ENCODE data around the gene TMEM271.

Gene TMEM271

DNA sequence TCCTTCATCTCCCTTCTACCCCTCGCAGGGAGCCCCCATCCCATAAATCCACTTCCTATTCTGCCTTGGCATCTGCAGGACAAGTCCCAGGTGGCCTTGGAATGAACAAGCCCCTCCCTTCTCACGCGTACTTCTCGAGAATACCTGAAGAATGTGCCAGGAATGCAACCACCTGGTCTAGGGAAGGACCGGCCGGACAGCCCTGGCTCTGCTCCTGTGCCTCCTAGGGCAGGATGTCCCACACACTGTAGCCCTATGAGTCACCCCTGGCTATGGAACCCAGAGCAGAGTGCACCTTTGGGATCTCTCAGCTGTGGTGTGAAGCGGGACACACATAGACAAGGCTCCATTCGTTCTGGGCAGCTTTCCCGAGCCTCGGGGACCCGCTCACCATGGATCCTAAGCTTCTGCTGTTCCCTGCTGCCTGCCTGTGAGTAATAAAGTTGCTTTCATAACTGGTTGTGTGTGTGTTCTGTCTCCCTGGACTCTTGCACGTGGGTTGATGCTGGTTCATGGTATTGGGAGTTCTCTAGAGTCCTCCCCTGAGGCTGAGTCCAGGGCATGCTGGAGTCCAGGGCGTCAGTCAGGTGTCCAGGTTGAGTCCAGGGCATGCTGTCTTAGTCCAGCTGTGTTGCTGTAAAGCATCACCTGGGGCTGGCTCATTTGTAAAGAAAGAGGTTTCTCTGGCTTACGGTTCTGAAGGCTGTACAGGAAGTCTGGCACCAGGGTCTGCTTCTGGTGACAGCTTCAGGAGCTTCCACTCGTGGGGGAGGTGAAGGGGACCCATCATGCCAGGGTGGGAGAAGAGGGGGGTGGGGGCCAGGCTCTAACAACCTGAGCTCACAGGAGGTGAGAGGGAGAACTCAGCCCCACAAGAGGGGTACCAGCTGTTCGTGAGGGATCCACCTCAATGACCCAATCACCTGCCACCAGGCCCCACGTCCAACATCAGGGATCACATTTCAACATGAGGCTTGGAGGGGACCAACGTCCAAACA, 41.8 kb upstream of the TMEM271 start:
- H3K23ac ChIP-seq (ENCODE audit: low read length) = no peak overlapping the region
- no peak overlapping the region for H3K4ac ChIP-seq (ENCODE audit: low read depth, low read length)
- no peak overlapping the region for H3K56ac ChIP-seq (ENCODE audit: low read length)
- H3K18ac ChIP-seq (ENCODE audit: low read length) = no peak overlapping the region
- H3K36me3 ChIP-seq (ENCODE audit: control insufficient read depth, insufficient read depth, low read length) = no peaks in the 10 kb centered on the region
- no peak overlapping the region for H3K4me2 ChIP-seq (ENCODE audit: low read length)
- WGBS (ENCODE audit: extremely low coverage, insufficient coverage, low lambda C conversion rate) = no CpG with 5 or more reads among the region's 18 CpGs
- H3K9ac ChIP-seq (ENCODE audit: low read length) = no peak overlapping the region
- peak; percentile 60 for DNase-seq
- no peak overlapping the region for H2AK5ac ChIP-seq (ENCODE audit: low read length)
- H3K27me3 ChIP-seq (ENCODE audit: insufficient read depth, low read length, poor library complexity) = no peaks in the 10 kb centered on the region
- H3K4me1 ChIP-seq (ENCODE audit: control insufficient read depth, low read depth, low read length) = no peaks in the 10 kb centered on the region
- no peak overlapping the region for H3K4me3 ChIP-seq (ENCODE audit: low read length)
- H2BK120ac ChIP-seq (ENCODE audit: low read depth, low read length) = no peak overlapping the region
- H3K79me1 ChIP-seq (ENCODE audit: low read length) = no peaks in the 10 kb centered on the region
- H2BK15ac ChIP-seq (replicated peaks; ENCODE audit: low read depth) = no peak overlapping the region
- no peak overlapping the region for H3K27ac ChIP-seq (ENCODE audit: low read depth, low read length)
- no peaks in the 10 kb centered on the region for H3K79me2 ChIP-seq (ENCODE audit: control insufficient read depth, insufficient read depth, low read length)
- H4K8ac ChIP-seq (ENCODE audit: low read depth, low read length) = no peak overlapping the region
- no peak overlapping the region for H2BK5ac ChIP-seq (ENCODE audit: low read length)
- no peak overlapping the region for H4K5ac ChIP-seq (ENCODE audit: low read length)

- no peaks in the 10 kb centered on the region for H3K79me2 ChIP-seq (ENCODE audit: control insufficient read depth, insufficient read depth, low read length)
- H2AK5ac ChIP-seq (ENCODE audit: low read length) = no peak overlapping the region
- no peak overlapping the region for H3K23ac ChIP-seq (ENCODE audit: low read length)
- no peak overlapping the region for H3K9ac ChIP-seq (ENCODE audit: low read length)
- H3K56ac ChIP-seq (ENCODE audit: low read length) = no peak overlapping the region
- H3K27ac ChIP-seq (ENCODE audit: low read depth, low read length) = no peak overlapping the region
- no peak overlapping the region for H4K5ac ChIP-seq (ENCODE audit: low read length)
- no peak overlapping the region for H2BK120ac ChIP-seq (ENCODE audit: low read depth, low read length)
- no peak overlapping the region for H3K4ac ChIP-seq (ENCODE audit: low read depth, low read length)
- H3K18ac ChIP-seq (ENCODE audit: low read length) = no peak overlapping the region
- no peaks in the 10 kb centered on the region for H3K79me1 ChIP-seq (ENCODE audit: low read length)
- DNase-seq = no peak
- H3K36me3 ChIP-seq (ENCODE audit: control insufficient read depth, insufficient read depth, low read length) = no peaks in the 10 kb centered on the region
- H2BK5ac ChIP-seq (ENCODE audit: low read length) = no peak overlapping the region
- no peaks in the 10 kb centered on the region for H3K4me1 ChIP-seq (ENCODE audit: control insufficient read depth, low read depth, low read length)
- H3K4me3 ChIP-seq (ENCODE audit: low read length) = no peak overlapping the region
- no CpG with 5 or more reads among the region's 27 CpGs for WGBS (ENCODE audit: extremely low coverage, insufficient coverage, low lambda C conversion rate)
- H3K4me2 ChIP-seq (ENCODE audit: low read length) = no peak overlapping the region
- H2BK15ac ChIP-seq (replicated peaks; ENCODE audit: low read depth) = no peak overlapping the region
- no peak overlapping the region for H4K8ac ChIP-seq (ENCODE audit: low read depth, low read length)
- no peaks in the 10 kb centered on the region for H3K27me3 ChIP-seq (ENCODE audit: insufficient read depth, low read length, poor library complexity)
Measured at GRCh38 chr4:616911-617643, 41.0 kb upstream of the TMEM271 start.

- H2AK5ac ChIP-seq (ENCODE audit: low read length) = no peak overlapping the region
- H3K27me3 ChIP-seq (ENCODE audit: insufficient read depth, low read length, poor library complexity) = no peaks in the 10 kb centered on the region
- no peaks in the 10 kb centered on the region for H3K4me1 ChIP-seq (ENCODE audit: control insufficient read depth, low read depth, low read length)
- no peak overlapping the region for H3K4me2 ChIP-seq (ENCODE audit: low read length)
- H3K79me2 ChIP-seq (ENCODE audit: control insufficient read depth, insufficient read depth, low read length) = no peaks in the 10 kb centered on the region
- no peaks in the 10 kb centered on the region for H3K79me1 ChIP-seq (ENCODE audit: low read length)
- H2BK120ac ChIP-seq (ENCODE audit: low read depth, low read length) = no peak overlapping the region
- no peak overlapping the region for H3K23ac ChIP-seq (ENCODE audit: low read length)
- no peak overlapping the region for H3K4ac ChIP-seq (ENCODE audit: low read depth, low read length)
- H3K56ac ChIP-seq (ENCODE audit: low read length) = no peak overlapping the region
- no peak overlapping the region for H3K9ac ChIP-seq (ENCODE audit: low read length)
- no peak overlapping the region for H2BK5ac ChIP-seq (ENCODE audit: low read length)
- no peak overlapping the region for H3K4me3 ChIP-seq (ENCODE audit: low read length)
- H3K18ac ChIP-seq (ENCODE audit: low read length) = no peak overlapping the region
- DNase-seq = no peak
- H3K27ac ChIP-seq (ENCODE audit: low read depth, low read length) = no peak overlapping the region
- H4K8ac ChIP-seq (ENCODE audit: low read depth, low read length) = no peak overlapping the region
- WGBS (ENCODE audit: extremely low coverage, insufficient coverage, low lambda C conversion rate) = no CpG with 5 or more reads among the region's 1 CpG
- no peak overlapping the region for H2BK15ac ChIP-seq (replicated peaks; ENCODE audit: low read depth)
- no peaks in the 10 kb centered on the region for H3K36me3 ChIP-seq (ENCODE audit: control insufficient read depth, insufficient read depth, low read length)
- H4K5ac ChIP-seq (ENCODE audit: low read length) = no peak overlapping the region
Measured at GRCh38 chr4:616091-616490, 40.0 kb upstream of the TMEM271 start.

GRCh38 chr4:613126-613525, 37.0 kb upstream of the TMEM271 start:
- Histone ChIP-seq H3K56ac (ENCODE audit: low read length) (no peak overlapping the region), H3K9ac (ENCODE audit: low read length) (no peak overlapping the region), H3K4me2 (ENCODE audit: low read length) (no peak overlapping the region), H3K4ac (ENCODE audit: low read depth, low read length) (no peak overlapping the region), H3K4me1 (ENCODE audit: control insufficient read depth, low read depth, low read length) (no peaks in the 10 kb centered on the region), H2AK5ac (ENCODE audit: low read length) (no peak overlapping the region), H3K27ac (ENCODE audit: low read depth, low read length) (no peak overlapping the region), H3K36me3 (ENCODE audit: control insufficient read depth, insufficient read depth, low read length) (no peaks in the 10 kb centered on the region), H2BK120ac (ENCODE audit: low read depth, low read length) (no peak overlapping the region), H3K18ac (ENCODE audit: low read length) (no peak overlapping the region), H3K23ac (ENCODE audit: low read length) (no peak overlapping the region), H3K4me3 (ENCODE audit: low read length) (no peak overlapping the region), H2BK5ac (ENCODE audit: low read length) (no peak overlapping the region), H3K27me3 (ENCODE audit: insufficient read depth, low read length, poor library complexity) (no peaks in the 10 kb centered on the region), H4K8ac (ENCODE audit: low read depth, low read length) (no peak overlapping the region), H2BK15ac (replicated peaks; ENCODE audit: low read depth) (no peak overlapping the region), H3K79me1 (ENCODE audit: low read length) (no peaks in the 10 kb centered on the region), H4K5ac (ENCODE audit: low read length) (no peak overlapping the region), H3K79me2 (ENCODE audit: control insufficient read depth, insufficient read depth, low read length) (no peaks in the 10 kb centered on the region)
- DNase-seq = no peak
- WGBS (ENCODE audit: extremely low coverage, insufficient coverage, low lambda C conversion rate) = no CpG with 5 or more reads among the region's 9 CpGs

DNA sequence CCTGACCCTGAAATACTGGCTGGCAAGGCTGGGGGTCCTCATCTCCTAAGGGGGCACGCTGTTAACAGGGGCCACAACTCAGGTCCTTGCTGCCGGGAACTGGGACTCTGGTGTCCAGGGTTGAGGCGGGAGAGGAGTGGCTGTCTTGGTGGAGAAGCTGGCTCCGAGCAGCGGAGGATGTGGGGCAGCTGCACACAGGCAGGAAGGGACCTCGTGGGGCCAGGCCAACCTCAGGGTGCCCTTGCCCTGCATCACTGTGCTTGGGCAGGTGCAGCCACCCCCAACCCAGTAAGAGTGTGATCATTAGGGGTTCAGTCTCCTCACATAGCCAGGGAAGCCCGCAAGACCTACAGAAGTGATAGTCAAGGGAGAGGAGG, 36.6 kb upstream of the TMEM271 start:
- Histone ChIP-seq H3K27ac (ENCODE audit: low read depth, low read length) (no peak overlapping the region), H3K27me3 (ENCODE audit: insufficient read depth, low read length, poor library complexity) (no peaks in the 10 kb centered on the region), H3K18ac (ENCODE audit: low read length) (no peak overlapping the region), H3K9ac (ENCODE audit: low read length) (no peak overlapping the region), H4K5ac (ENCODE audit: low read length) (no peak overlapping the region), H2BK15ac (replicated peaks; ENCODE audit: low read depth) (no peak overlapping the region), H2AK5ac (ENCODE audit: low read length) (no peak overlapping the region), H2BK5ac (ENCODE audit: low read length) (no peak overlapping the region), H3K4me2 (ENCODE audit: low read length) (no peak overlapping the region), H3K36me3 (ENCODE audit: control insufficient read depth, insufficient read depth, low read length) (no peaks in the 10 kb centered on the region), H3K4ac (ENCODE audit: low read depth, low read length) (no peak overlapping the region), H2BK120ac (ENCODE audit: low read depth, low read length) (no peak overlapping the region), H4K8ac (ENCODE audit: low read depth, low read length) (no peak overlapping the region), H3K23ac (ENCODE audit: low read length) (no peak overlapping the region), H3K4me1 (ENCODE audit: control insufficient read depth, low read depth, low read length) (no peaks in the 10 kb centered on the region), H3K56ac (ENCODE audit: low read length) (no peak overlapping the region), H3K4me3 (ENCODE audit: low read length) (no peak overlapping the region), H3K79me2 (ENCODE audit: control insufficient read depth, insufficient read depth, low read length) (no peaks in the 10 kb centered on the region), H3K79me1 (ENCODE audit: low read length) (no peaks in the 10 kb centered on the region)
- no peak for DNase-seq
- no CpG with 5 or more reads among the region's 7 CpGs for WGBS (ENCODE audit: extremely low coverage, insufficient coverage, low lambda C conversion rate)

Measured in mesendoderm (in vitro differentiated cells).